Colonic mucosa (tissue), 4 donors: ENCODE data around the gene RGS16. TPM values are rescaled to one million over a fixed set of nuclear protein-coding genes. Genes with fewer than 3 reads are reported as not detected.

Source experiments
- DNase-seq: peaks from one replicate; pipeline ENCODE4 v3.0.0-alpha.2; 2020
- H3K27ac ChIP-seq: fragments of 200-600 bp; one replicate; pipeline ENCODE4 v1.8.0; 2021
- H3K27me3 ChIP-seq: fragments of 200-600 bp; one replicate; pipeline ENCODE4 v1.8.0; 2021
- H3K36me3 ChIP-seq: fragments of 200-600 bp; one replicate; pipeline ENCODE4 v1.8.0; 2021
- H3K4me1 ChIP-seq: fragments of 200-600 bp; one replicate; pipeline ENCODE4 v1.8.0; 2021; ENCODE audit warnings: mild to moderate bottlenecking
- H3K4me3 ChIP-seq: fragments of 200-600 bp; one replicate; pipeline ENCODE4 v1.8.0; 2021
- H3K9ac ChIP-seq, 2 donors: one replicate each; pipeline ENCODE4 v1.7.0; 2013; ENCODE audit warnings: control low read depth in 2 of 2, low read depth in 2 of 2, low read length in 2 of 2
- H3K9me3 ChIP-seq: fragments of 200-600 bp; one replicate; pipeline ENCODE4 v1.8.0; 2021
- intact Hi-C: fragments of 100-400 bp; cut with DNase I; formaldehyde crosslinking; loops from one replicate; pipeline ENCODE4 v1.14.1; 2022
- total RNA-seq, 2 donors: library from RNA; stranded (reverse); fragmentation: NEBNext Ultra II Directional in 1 of 2; extraction: Animal tissue kit (Norgen Biotek cat#: 25700) in 1 of 2; gene quantifications; one replicate each; pipeline ENCODE4 v1.2.1, GENCODE V29; 2021
- TF ChIP-seq, protein P1 (sequence below): fragments of 200-600 bp; IDR thresholded peaks from one replicate; pipeline ENCODE4 v1.8.0; 2022; ENCODE audit warnings: antibody characterized with exemption, mild to moderate bottlenecking
- donor health status: healthy.
- donor health status: DM: no; HTN: no; CAD: no.
- donor health status: DM: no; HTN: no; CAD: no.

The RGS16 gene
- total RNA-seq, 2 donors from 2014 or later: 0.77 to 1.6 TPM

DNA sequence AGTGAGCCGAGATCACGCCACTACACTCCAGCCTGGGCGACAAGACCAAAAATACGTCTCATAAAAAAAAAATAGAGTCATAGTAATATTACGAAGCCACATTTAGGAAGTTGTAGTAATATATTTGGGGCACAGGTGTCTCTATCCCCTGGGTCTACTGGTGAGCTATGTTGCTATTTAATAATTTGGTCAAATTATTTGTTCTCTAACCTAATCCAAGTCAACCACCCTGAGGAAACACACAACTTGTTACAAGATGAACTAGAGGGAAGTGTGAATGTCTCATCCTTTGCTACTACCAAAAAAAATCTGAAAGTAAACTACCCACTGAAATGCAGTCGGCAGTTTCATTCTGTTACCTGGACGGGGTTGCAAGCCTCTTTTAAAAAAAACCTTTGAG is 44.9 kb upstream of the RGS16 start:
- Histone ChIP-seq H3K27ac (no peak overlapping the region), H3K4me1 (no peaks in the 10 kb centered on the region), H3K36me3 (no peaks in the 10 kb centered on the region), H3K27me3 (no peaks in the 10 kb centered on the region), H3K9me3 (no peaks in the 10 kb centered on the region), H3K4me3 (no peak overlapping the region), H3K9ac (no peak overlapping the region)
- TF ChIP-seq, protein P1, sequence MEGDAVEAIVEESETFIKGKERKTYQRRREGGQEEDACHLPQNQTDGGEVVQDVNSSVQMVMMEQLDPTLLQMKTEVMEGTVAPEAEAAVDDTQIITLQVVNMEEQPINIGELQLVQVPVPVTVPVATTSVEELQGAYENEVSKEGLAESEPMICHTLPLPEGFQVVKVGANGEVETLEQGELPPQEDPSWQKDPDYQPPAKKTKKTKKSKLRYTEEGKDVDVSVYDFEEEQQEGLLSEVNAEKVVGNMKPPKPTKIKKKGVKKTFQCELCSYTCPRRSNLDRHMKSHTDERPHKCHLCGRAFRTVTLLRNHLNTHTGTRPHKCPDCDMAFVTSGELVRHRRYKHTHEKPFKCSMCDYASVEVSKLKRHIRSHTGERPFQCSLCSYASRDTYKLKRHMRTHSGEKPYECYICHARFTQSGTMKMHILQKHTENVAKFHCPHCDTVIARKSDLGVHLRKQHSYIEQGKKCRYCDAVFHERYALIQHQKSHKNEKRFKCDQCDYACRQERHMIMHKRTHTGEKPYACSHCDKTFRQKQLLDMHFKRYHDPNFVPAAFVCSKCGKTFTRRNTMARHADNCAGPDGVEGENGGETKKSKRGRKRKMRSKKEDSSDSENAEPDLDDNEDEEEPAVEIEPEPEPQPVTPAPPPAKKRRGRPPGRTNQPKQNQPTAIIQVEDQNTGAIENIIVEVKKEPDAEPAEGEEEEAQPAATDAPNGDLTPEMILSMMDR: no peak
- intact Hi-C loops: no loop called here
- no peak for DNase-seq

DNA sequence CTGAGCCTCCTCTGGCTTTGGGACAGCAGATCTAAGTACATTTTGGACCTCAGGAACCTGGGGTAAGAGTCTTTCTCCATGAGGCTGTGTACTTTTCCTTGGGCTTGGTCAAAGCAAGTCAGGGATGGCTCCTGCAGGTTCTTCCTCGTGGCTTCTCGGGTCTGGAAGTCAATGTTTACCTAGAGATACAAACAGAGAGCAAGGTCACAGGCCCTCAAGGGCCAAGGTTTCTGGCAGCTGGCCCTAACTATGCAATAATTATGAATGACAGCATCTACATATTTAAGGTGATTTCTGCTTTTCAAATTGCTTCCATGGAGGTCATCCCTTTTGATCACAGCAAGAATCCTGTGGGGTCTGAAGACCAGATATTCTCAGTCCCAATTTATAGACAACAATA is 42.5 kb upstream of the RGS16 start:
- DNase-seq: no peak
- TF ChIP-seq, protein P1: no peak
- H3K36me3 ChIP-seq: no peaks in the 10 kb centered on the region
- H3K9ac ChIP-seq: no peak overlapping the region
- no peaks in the 10 kb centered on the region for H3K27me3 ChIP-seq
- no peak overlapping the region for H3K27ac ChIP-seq
- intact Hi-C loops: no loop called here
- no peak overlapping the region for H3K4me3 ChIP-seq
- no peaks in the 10 kb centered on the region for H3K9me3 ChIP-seq
- H3K4me1 ChIP-seq: no peaks in the 10 kb centered on the region

DNA sequence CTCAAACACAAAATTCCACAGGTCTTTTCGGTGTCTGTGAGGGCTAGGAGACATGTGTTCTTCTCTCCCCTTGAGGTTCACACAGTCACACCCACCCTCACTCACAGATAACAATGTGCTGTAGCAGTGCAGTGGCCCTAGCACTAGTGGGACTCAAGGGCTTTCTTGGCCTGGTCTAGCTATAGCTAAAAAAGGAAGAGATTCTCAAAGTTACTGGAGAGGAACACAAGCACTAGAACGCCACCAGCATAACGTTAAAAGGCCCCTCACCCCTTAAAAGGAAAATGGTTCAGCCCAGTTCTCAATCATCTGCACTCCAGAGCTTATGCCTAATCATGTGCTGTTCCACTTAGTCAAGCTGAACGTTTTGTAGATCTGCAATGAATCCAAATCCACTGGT is 40.7 kb upstream of the RGS16 start:
- no peak for DNase-seq
- Histone ChIP-seq H3K4me1 (no peaks in the 10 kb centered on the region), H3K9me3 (no peaks in the 10 kb centered on the region), H3K27me3 (no peaks in the 10 kb centered on the region), H3K4me3 (no peak overlapping the region), H3K9ac (no peak overlapping the region), H3K27ac (no peak overlapping the region), H3K36me3 (no peaks in the 10 kb centered on the region)
- TF ChIP-seq, protein P1: no peak
- intact Hi-C loops: no loop called here

DNA sequence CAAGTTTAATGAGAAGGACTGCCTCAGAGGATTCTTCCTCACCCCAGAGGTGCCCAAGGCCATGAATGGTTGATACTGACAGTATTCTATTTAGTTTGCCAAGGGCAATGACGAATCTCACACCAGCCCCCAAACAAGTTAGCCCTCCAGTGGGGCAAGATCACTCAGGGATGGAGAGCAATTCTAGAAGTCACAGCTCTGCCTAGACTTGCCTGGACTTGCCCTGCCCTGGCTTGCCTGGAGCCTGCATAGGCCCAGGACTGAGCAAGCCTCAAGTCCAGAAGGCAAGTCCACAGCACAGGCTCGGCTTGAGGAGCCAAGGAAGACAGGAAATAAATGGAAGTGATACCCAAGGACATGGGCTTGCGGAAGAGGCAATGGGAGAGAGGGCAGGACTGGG is 39.5 kb upstream of the RGS16 start:
- H3K4me3 ChIP-seq: no peak overlapping the region
- H3K9ac ChIP-seq: no peak overlapping the region
- no peak for DNase-seq
- TF ChIP-seq, protein P1: no peak
- H3K36me3 ChIP-seq: no peaks in the 10 kb centered on the region
- intact Hi-C loops: no loop called here
- H3K27ac ChIP-seq: no peak overlapping the region
- H3K27me3 ChIP-seq: no peaks in the 10 kb centered on the region
- no peaks in the 10 kb centered on the region for H3K9me3 ChIP-seq
- H3K4me1 ChIP-seq: no peaks in the 10 kb centered on the region

DNA sequence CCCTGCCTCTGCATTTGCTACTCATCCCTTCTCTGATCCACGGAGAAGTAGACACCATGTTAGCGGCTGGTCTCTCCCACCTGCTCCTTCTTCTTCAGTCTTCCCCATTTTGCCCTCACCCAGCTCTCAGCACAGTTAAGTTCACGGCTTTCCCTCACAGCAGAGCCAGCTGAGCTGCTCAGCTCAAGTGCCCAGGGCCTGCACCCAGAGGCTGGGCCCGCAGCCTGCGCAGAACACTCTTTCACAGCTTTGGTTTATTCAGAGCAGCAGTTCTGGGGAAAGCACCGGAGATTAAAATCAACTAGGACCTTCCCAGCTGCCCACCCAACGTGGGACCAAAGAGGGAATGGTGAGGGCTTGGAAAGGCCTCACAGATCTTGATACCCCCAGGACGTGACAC is 38.3 kb upstream of the RGS16 start:
- intact Hi-C loops: no loop called here
- H3K9me3 ChIP-seq: no peaks in the 10 kb centered on the region
- no peak overlapping the region for H3K27ac ChIP-seq
- no peaks in the 10 kb centered on the region for H3K36me3 ChIP-seq
- no peak for DNase-seq
- H3K27me3 ChIP-seq: no peaks in the 10 kb centered on the region
- TF ChIP-seq, protein P1: no peak
- no peak overlapping the region for H3K9ac ChIP-seq
- no peaks in the 10 kb centered on the region for H3K4me1 ChIP-seq
- no peak overlapping the region for H3K4me3 ChIP-seq

DNA sequence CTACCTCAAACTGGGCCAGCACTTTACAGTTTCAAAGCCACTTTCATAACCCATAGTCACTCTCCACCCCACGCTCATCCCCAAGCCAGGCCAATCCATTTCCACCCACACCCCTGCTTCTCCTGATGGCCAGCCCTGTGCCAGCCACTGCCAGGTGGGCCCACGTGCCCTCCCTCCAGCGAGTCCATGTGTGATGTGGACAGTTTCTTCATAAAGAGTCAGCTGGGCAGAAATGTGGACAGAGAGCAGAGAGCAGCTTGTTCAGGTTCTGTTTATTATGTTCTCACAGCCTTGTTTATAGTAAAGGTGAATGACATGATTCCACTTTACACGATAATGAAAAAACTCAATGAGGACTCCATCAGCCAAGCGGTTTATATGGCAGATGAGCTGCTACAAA is 37.4 kb upstream of the RGS16 start:
- TF ChIP-seq, protein P1: no peak
- Histone ChIP-seq H3K9me3 (no peaks in the 10 kb centered on the region), H3K9ac (no peak overlapping the region), H3K4me3 (no peak overlapping the region), H3K27me3 (no peaks in the 10 kb centered on the region), H3K27ac (no peak overlapping the region), H3K36me3 (no peaks in the 10 kb centered on the region), H3K4me1 (no peaks in the 10 kb centered on the region)
- DNase-seq: no peak
- intact Hi-C loops: no loop called here
